GM03348 (cell line): Measurements from ENCODE around the gene RBMS3.
"Not testable (repeated sequence)": the region's sequence is repeated elsewhere in the genome, so short reads cannot be mapped to it uniquely, and the experiment has no call there.

ENCODE experiments used
- DNase-seq: peaks from one replicate; pipeline ENCODE4 v3.0.0; 2012; ENCODE audit warnings: low spot score

The RBMS3 gene

DNA sequence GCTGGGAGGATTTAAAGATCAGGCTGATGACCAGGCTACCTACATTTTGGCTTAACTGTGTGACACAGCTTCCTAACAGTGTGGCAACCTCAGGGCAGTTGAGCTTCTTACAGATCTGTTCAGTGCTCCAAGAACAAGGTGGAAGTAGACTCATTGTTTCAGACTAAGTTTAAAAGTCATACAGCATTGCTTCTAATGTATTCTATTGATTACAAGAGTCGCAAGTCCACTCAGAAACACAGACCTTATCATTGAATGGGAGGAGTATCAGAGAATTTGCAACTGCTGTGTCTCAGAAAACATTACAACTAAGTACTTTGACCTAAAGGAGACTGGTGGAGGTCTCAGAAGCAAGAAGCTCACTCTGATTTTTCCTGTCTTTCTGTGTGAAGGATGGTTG is 746.0 kb downstream of the RBMS3 start:
- DNase-seq: no peak

DNA sequence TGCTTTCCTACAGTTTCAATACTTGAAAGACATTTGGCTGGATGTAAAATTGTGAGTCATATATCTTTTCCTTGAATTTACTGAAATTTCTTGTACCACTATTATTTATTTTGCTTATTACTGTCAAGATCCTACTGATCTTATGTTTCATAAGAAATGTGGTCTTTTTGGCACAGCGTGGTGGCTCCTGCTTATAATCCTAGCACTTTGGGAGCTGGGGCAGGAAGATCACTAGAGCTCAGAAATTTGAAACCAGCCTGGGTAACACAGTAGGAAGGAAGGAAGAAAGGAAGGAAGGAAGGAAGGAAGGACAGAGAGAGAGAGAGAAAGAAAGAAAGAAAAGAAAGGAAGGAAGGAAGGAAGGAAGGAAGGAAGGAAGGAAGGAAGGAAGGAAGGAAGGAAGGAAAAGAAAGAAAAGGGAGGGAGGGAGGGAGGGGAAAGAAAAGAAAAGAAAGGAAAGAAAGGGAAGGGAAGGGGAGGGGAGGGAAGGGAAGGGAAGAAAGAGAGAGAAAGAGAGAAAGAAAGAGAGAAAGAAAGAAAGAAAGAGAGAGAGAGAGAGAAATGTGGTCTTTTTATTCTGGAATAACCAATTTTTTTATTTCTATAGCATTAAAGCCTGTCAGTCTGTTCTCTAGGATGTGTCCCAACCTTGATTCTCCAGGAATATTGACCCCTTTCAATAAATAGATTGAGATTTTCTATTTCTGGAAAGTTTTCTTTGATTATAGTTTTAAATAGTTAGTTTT is 753.5 kb downstream of the RBMS3 start:
- no peak for DNase-seq

DNA sequence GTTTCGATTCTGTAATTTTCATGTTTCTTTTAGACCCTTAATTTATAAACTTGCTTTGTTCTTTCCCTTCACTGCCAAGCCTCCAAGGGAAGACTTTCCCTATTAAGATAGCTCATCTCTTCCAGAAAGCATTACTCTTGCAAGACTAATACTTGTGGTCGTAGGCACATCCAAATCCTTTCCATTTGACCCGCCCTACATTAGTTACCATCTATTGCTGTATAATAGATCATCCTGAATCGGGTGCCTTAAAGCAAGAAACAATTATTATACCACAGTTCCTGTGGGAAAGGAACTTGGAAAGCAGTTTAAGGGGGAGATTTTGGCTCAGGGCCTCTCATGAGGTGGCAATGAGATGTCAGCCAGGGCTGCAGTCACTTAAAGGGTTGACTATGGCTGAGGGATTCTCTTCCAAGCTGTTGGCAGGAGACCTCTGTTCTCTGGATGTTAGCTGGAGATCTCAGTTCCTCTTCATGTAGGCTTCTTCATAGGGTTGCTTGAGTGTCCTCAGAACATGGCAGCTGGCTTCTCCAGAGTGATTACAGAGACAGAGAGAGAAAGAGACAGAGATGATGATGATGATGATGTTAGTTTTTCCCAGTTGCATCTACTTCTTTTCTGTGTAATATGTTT is 755.2 kb downstream of the RBMS3 start:
- no peak for DNase-seq

DNA sequence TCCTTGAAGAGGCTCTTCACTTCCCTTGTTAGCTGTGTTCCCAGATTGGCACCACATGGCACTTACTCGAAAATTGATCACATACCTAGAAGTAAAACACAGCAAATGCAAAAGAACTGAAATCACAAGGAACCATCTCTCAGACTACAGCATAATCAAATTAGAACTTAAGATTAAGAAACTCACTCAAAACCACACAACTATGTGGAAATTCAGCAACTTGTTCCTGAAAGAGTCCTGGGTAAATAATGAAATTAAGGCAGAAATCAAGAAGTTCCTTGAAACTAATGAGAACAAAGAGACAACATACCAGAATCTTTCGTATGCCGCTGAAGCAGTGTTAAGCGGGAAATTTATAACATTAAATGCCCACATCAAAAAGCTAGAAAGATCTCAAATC is 759.3 kb downstream of the RBMS3 start:
- DNase-seq: no peak

DNA sequence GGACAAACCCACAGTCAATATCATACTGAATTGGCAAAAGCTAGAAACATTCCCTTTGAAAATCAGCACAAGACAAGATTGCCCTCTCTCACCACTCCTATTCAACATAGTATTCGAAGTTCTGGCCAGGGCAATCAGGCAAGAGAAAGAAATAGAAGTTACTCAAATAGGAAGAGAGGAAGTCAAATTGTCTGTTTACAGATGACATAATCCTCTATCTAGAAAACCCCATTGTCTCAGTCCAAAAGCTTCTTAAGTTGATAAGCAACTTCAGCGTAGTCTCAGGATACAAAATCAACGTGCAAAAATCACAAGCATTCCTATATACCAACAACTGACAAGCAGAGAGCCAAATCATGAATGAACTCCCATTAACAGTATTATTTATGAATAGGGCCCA is 760.6 kb downstream of the RBMS3 start:
- DNase-seq: not testable (repeated sequence)

DNA sequence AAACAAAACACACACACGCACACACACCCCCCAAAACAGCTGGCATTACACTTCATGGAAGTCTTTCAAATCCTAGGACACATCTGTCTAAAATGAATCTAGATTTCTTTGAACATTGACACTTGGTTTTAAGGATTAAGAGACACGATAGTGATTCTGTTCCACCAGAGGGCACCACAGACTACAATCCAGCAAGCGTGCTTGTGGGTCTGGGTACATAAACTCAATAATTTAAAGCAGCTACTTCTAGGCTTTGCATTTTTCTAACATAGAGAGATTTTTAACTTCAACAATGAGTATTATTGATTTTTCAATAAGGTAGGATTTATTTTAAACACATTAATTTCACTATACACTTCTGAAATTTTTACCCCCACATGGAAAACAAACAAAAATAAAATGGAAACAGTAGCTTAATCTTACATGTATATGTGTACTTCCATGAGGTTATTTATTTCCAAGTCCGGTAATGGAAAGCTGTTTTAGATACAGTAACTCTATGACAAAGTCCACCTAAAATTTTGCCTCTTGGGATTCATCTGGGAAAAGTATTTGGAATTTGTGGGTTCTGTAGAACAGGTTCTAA is 761.5 kb downstream of the RBMS3 start:
- peak; percentile 58 for DNase-seq

DNA sequence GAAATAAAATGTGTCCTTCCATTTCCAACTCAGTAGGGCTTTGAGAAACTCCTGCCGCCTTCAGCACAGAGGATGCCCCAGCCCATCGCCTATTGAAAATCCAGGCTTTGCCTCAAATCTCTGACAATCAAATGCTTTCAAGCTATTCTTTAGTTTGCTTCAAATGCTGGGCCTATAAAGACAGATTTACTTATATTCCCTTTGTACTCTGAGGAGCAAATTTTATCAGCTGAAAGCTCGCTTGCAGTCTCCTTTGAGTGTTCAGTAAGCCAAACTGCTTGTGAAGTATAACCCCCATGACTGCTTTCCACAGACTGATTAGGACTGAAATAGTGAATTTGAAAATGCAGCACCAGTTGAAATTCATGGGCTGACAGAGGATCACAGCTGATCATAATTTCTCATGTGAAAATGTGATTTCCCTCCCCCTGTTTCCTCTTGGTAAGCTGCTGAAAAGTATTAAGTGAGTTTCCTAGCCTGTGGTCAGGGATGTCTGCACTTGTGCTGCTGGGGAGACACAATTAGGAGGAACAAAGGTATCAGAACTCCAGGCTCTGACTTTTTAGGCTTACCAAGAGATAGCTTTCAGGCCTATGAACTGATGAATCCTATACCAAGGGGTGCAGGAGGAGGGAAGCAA is 762.2 kb downstream of the RBMS3 start:
- DNase-seq: no peak

DNA sequence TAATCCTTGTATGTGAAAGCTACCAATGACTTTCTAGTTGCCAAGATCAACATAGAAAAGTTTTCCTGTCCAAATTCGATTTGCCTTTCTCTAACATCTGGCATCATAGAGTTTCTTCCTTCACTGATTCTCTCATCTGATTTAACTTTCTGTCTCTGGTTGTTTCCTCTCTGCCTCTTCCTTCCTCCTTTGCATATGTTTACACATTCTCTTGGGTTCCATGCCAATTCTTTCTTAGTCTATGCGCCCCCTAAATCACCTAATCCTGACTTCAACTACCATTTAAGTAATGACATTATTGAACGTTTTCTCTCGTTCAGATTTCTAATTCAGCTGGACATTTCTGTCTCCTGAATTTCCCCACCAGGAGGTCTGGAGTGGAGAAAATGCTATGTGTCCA is 763.6 kb downstream of the RBMS3 start:
- DNase-seq: no peak

DNA sequence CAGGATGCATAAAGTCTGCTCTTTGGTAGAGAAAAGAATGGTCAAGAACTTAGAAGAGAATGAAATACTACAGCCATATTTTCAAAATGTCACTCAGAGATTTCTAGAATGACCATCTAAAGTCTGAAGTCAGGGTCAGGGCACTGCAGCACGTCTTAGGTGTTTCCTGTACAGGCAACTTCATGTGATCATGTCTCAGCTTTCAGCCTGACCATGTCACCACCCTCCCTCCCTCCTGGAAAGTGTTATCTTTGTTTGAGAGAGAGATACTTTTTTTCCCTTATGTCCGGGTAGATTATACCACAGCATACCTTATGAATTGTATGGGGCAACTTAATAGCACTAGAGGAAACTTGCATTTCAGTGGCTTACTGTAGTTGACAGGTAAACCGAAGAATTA is 767.6 kb downstream of the RBMS3 start:
- DNase-seq: no peak

DNA sequence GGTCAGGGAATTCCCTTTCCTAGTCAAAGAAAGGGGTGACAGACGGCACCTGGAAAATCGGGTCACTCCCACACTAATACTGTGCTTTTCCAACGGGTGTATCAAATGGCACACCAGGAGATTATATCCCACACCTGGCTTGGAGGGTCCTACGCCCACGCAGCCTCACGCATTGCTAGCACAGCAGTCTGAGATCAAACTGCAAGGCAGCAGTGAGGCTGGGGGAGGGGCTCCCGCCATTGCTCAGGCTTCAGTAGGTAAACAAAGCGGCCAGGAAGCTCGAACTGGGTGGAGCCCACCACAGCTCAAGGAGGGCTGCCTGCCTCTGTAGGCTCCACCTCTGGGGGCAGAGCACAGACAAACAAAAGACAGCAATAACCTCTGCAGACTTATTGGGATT is 769.2 kb downstream of the RBMS3 start:
- DNase-seq: not testable (repeated sequence)

DNA sequence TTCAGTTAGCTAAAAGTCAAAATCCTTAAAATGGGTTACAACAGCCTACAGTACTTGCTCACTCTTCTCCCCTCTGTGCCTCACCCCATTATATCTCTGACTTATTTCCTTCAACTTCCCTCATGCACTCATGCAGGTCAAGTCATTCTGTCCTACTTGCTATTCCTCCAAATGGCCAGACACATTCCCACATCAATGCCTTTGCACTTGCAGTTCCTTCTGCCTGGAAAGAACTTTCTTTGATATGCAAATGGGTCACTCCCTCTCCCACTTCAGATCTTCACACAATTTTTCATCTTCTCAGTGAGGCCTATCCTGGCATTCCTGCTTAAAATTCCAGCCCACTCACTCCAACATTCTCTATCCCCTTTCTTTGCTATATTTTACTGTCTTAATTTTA is 778.4 kb downstream of the RBMS3 start:
- no peak for DNase-seq
